Trophoblast cell (in vitro differentiated cells and primary cell): ENCODE data around the gene CDKAL1.
"Not testable (repeated sequence)": the region's sequence is repeated elsewhere in the genome, so short reads cannot be mapped to it uniquely, and the experiment has no call there.

Experiments
- DNase-seq, 2 donors: peaks; one replicate each; pipeline ENCODE4 v3.0.0-alpha.2; 2016
- H2AFZ ChIP-seq: 2 replicates; pipeline ENCODE4 v1.6.1; 2013; ENCODE audit warnings: low read length, moderate library complexity, mild to moderate bottlenecking; ENCODE audit not compliant: insufficient read depth, poor library complexity
- H2AK5ac ChIP-seq: 2 replicates; pipeline ENCODE4 v1.6.1; 2013; ENCODE audit warnings: mild to moderate bottlenecking, low read length
- H2BK120ac ChIP-seq: 2 replicates; pipeline ENCODE4 v1.6.1; 2013; ENCODE audit warnings: low read length, mild to moderate bottlenecking, moderate library complexity; ENCODE audit not compliant: insufficient read depth, poor library complexity
- H2BK12ac ChIP-seq: 2 replicates; pipeline ENCODE4 v1.6.1; 2013; ENCODE audit warnings: mild to moderate bottlenecking, low read length, moderate library complexity
- H2BK5ac ChIP-seq: 2 replicates; pipeline ENCODE4 v1.6.1; 2013; ENCODE audit warnings: low read length, low read depth, moderate library complexity, mild to moderate bottlenecking; ENCODE audit not compliant: poor library complexity
- H3K14ac ChIP-seq: 2 replicates; pipeline ENCODE4 v1.6.1; 2013; ENCODE audit warnings: mild to moderate bottlenecking, low read length
- H3K18ac ChIP-seq: 2 replicates; pipeline ENCODE4 v1.6.1; 2013; ENCODE audit warnings: mild to moderate bottlenecking, low read length
- H3K23ac ChIP-seq: 2 replicates; pipeline ENCODE4 v1.6.1; 2013; ENCODE audit warnings: low read length
- H3K27ac ChIP-seq: 2 replicates; pipeline ENCODE4 v1.5.1; 2013; ENCODE audit warnings: low read depth, mild to moderate bottlenecking, inconsistent platforms, low read length, moderate library complexity
- H3K27me3 ChIP-seq: 2 replicates; pipeline ENCODE4 v1.6.1; 2013; ENCODE audit warnings: inconsistent platforms, mild to moderate bottlenecking, low read length, moderate library complexity; ENCODE audit not compliant: insufficient read depth
- H3K36me3 ChIP-seq, 2 experiments: 1 replicate in 1 of 2; 2 replicates in 1 of 2; pipeline ENCODE4 v1.6.1; 2013; ENCODE audit warnings: low read length in 2 of 2, mild to moderate bottlenecking in 2 of 2, moderate library complexity in 1 of 2; ENCODE audit not compliant: insufficient read depth in 2 of 2, control insufficient read depth in 1 of 2
- H3K4ac ChIP-seq: 2 replicates; pipeline ENCODE4 v1.6.1; 2013; ENCODE audit warnings: low read depth, mild to moderate bottlenecking, low read length, moderate library complexity
- H3K4me1 ChIP-seq, 2 experiments: 1 replicate in 1 of 2; 2 replicates in 1 of 2; pipeline ENCODE4 v1.6.1; 2013; ENCODE audit warnings: low read length in 2 of 2, mild to moderate bottlenecking in 2 of 2, moderate library complexity in 1 of 2; ENCODE audit not compliant: insufficient read depth in 2 of 2, control insufficient read depth in 1 of 2
- H3K4me2 ChIP-seq: 2 replicates; pipeline ENCODE4 v1.6.1; 2013; ENCODE audit warnings: inconsistent platforms, mild to moderate bottlenecking, low read length, moderate library complexity
- H3K4me3 ChIP-seq: 2 replicates; pipeline ENCODE4 v1.5.1; 2013; ENCODE audit warnings: mild to moderate bottlenecking, low read depth, low read length, inconsistent platforms
- H3K79me1 ChIP-seq: one replicate; pipeline ENCODE4 v1.6.1; 2013; ENCODE audit warnings: low read length
- H3K79me2 ChIP-seq: 2 replicates; pipeline ENCODE4 v1.6.1; 2013; ENCODE audit warnings: low read length, mild to moderate bottlenecking; ENCODE audit not compliant: control insufficient read depth, insufficient read depth, poor library complexity
- H3K9ac ChIP-seq: 2 replicates; pipeline ENCODE4 v1.6.1; 2013; ENCODE audit warnings: mild to moderate bottlenecking, low read length
- H3K9me3 ChIP-seq: 2 replicates; pipeline ENCODE4 v1.6.1; 2013; ENCODE audit warnings: low read depth, mild to moderate bottlenecking, control low read depth, inconsistent platforms, low read length; ENCODE audit not compliant: insufficient read depth
- H4K12ac ChIP-seq: 2 replicates; pipeline ENCODE4 v1.6.1; 2013; ENCODE audit warnings: low read depth, mild to moderate bottlenecking, low read length, moderate library complexity
- H4K8ac ChIP-seq: 2 replicates; pipeline ENCODE4 v1.6.1; 2013; ENCODE audit warnings: low read depth, mild to moderate bottlenecking, low read length, moderate library complexity
- H4K91ac ChIP-seq: one replicate; pipeline ENCODE4 v1.6.1; 2013; ENCODE audit warnings: low read depth, mild to moderate bottlenecking, low read length, moderate library complexity
- WGBS: extraction: QIAGEN DNeasy Blood & Tissue Kit; methylation state at CpG from one replicate; pipeline ENCODE4 v1.1.7; 2013; ENCODE audit warnings: missing lambda C conversion rate; ENCODE audit not compliant: insufficient read length, insufficient coverage; ENCODE audit errors: extremely low coverage; 5-methylcytosine and 5-hydroxymethylcytosine counted together

The CDKAL1 gene

DNA sequence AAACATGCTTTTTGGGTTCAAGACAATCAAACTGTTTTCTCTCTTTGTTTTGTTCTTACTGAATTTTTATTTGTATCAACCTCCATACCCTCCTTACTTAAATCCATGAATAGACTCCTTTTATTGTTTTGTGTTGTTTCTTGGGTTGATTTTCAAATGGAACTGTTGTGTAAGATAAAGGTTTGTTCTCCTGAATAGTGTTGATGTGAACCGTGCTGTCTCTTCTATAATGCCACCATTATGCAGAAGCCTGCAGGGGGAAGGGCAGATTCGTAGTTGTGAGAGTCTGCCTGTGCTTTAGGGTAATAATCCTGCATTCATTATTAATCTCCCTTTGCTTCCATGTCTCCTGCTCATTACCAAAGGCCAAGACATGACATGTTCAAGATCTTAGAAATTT is 105.9 kb downstream of the CDKAL1 start:
- Histone ChIP-seq H3K79me2 (no peaks in the 10 kb centered on the region), H4K91ac (no peak overlapping the region), H4K8ac (no peak overlapping the region), H2BK5ac (no peak overlapping the region), H3K36me3 (no peaks in the 10 kb centered on the region), H3K4ac (no peak overlapping the region), H3K79me1 (no peaks in the 10 kb centered on the region), H2BK12ac (no peak overlapping the region), H3K27ac (no peak overlapping the region), H3K23ac (no peak overlapping the region), H3K9ac (no peak overlapping the region), H2AK5ac (no peak overlapping the region), H3K4me1 (no peaks in the 10 kb centered on the region), H3K14ac (no peak overlapping the region), H3K27me3 (no peaks in the 10 kb centered on the region), H3K18ac (no peak overlapping the region), H2BK120ac (no peak overlapping the region), H2AFZ (no peak overlapping the region), H3K4me2 (no peak overlapping the region), H3K4me3 (no peak overlapping the region), H3K9me3 (no peaks in the 10 kb centered on the region), H4K12ac (no peak overlapping the region)
- no peak for DNase-seq
- no CpG with 5 or more reads among the region's 2 CpGs for WGBS

DNA sequence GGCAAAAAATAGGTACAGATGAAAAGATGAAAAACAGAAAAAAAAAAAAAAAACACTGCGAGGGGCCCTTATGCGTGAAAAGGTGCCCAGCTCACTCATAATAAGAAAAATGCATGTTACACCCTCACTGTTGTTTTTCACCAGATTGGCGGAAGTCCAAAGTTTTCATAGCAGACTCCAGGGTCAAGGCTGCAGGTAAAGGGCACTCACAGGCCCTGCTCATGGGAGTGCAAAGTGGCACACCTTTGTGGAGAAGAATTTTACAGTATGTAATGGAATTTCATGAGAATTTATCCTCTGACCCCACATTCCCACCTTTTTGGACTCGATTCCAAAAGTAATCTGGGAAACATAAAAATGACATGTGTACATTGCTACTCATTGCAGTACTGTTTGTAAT is 108.2 kb downstream of the CDKAL1 start:
- no peak overlapping the region for H4K8ac ChIP-seq
- no peak overlapping the region for H4K12ac ChIP-seq
- no peaks in the 10 kb centered on the region for H3K4me1 ChIP-seq
- no peaks in the 10 kb centered on the region for H3K27me3 ChIP-seq
- no peak overlapping the region for H2BK12ac ChIP-seq
- no peak overlapping the region for H3K4me3 ChIP-seq
- H3K36me3 ChIP-seq = no peaks in the 10 kb centered on the region
- DNase-seq = no peak
- no CpG with 5 or more reads among the region's 4 CpGs for WGBS
- H3K27ac ChIP-seq = no peak overlapping the region
- no peak overlapping the region for H2BK120ac ChIP-seq
- H3K4me2 ChIP-seq = no peak overlapping the region
- no peaks in the 10 kb centered on the region for H3K79me2 ChIP-seq
- no peaks in the 10 kb centered on the region for H3K79me1 ChIP-seq
- H3K9ac ChIP-seq = no peak overlapping the region
- H3K14ac ChIP-seq = no peak overlapping the region
- no peak overlapping the region for H3K23ac ChIP-seq
- H2BK5ac ChIP-seq = no peak overlapping the region
- no peak overlapping the region for H2AFZ ChIP-seq
- no peak overlapping the region for H4K91ac ChIP-seq
- H3K4ac ChIP-seq = no peak overlapping the region
- H2AK5ac ChIP-seq = no peak overlapping the region
- H3K9me3 ChIP-seq = no peaks in the 10 kb centered on the region
- H3K18ac ChIP-seq = no peak overlapping the region

DNA sequence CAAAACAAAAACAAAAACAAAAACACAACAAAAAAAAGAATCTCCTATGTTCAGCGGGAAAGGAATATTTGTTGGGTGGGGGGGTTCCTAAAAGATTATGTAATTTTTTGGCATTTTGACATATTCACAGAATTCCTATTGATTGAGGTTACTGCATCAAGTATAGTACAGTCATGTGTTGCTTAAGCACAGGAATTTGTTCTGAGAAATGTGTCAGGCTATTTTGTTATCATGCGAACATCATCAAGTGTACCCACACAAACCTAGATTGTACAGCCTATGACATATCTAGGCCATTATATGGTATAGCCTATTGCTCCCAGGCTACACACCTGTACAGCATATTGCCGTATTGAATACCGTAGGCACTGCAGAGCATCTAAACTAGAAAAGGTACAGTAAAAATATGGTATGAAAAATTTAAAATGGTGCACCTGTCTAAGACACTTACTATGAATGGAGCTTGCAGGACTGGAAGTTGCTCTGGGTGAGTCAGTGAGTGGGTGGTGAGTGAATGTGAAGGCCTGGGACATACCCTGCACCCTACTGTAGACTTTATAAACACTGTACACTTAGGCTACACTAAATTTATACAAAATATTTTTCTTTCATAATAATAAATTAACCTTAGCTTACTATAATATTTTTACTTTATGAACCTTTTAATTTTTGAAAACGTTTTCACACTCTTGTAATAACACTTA is 110.6 kb downstream of the CDKAL1 start:
- Histone ChIP-seq H2AFZ (no peak overlapping the region), H2AK5ac (no peak overlapping the region), H2BK120ac (no peak overlapping the region), H3K14ac (no peak overlapping the region), H3K9ac (no peak overlapping the region), H3K9me3 (no peaks in the 10 kb centered on the region), H2BK5ac (no peak overlapping the region), H3K36me3 (no peaks in the 10 kb centered on the region), H3K27me3 (no peaks in the 10 kb centered on the region), H3K79me2 (no peaks in the 10 kb centered on the region), H3K4me1 (no peaks in the 10 kb centered on the region), H4K91ac (no peak overlapping the region), H4K12ac (no peak overlapping the region), H3K18ac (no peak overlapping the region), H2BK12ac (no peak overlapping the region), H3K23ac (no peak overlapping the region), H3K4ac (no peak overlapping the region), H3K4me2 (no peak overlapping the region), H4K8ac (no peak overlapping the region), H3K27ac (no peak overlapping the region), H3K4me3 (no peak overlapping the region), H3K79me1 (no peaks in the 10 kb centered on the region)
- DNase-seq = peak; percentile 6 to 82
- no CpG with 5 or more reads among the region's 5 CpGs for WGBS

DNA sequence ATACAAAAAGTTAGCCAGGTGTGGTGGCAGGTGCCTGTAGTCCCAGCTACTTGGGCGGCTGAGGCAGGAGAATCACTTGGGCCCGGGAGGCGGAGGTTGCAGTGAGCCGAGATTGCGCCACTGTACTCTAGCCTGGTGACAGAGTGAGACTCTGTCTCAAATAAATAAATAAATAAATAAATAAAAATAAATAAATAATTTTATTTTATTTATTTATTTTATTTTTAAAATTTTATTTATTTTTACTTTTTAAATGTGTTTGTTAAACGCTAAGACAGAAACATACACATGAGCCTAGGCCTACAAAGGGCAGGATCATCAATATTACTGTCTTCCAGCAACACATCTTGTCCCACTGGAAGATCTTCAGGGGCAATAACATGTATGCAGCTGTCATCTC is 111.3 kb downstream of the CDKAL1 start:
- H3K4me2 ChIP-seq, H3K4me3 ChIP-seq, H3K18ac ChIP-seq, H3K36me3 ChIP-seq, H2BK12ac ChIP-seq, H3K4me1 ChIP-seq, H3K9me3 ChIP-seq, H3K79me2 ChIP-seq, H3K27me3 ChIP-seq, H3K23ac ChIP-seq, H2AFZ ChIP-seq, H3K79me1 ChIP-seq, H3K9ac ChIP-seq, H3K27ac ChIP-seq, H3K4ac ChIP-seq, H2AK5ac ChIP-seq, H4K8ac ChIP-seq, H3K14ac ChIP-seq, H2BK120ac ChIP-seq, H4K91ac ChIP-seq, H4K12ac ChIP-seq, H2BK5ac ChIP-seq, DNase-seq: not testable (repeated sequence)
- WGBS = no CpG with 5 or more reads among the region's 6 CpGs
